GM11168 (cell line): ENCODE data around the gene KLHL25.

Source experiments
- in situ Hi-C: fragments of 300-500 bp; cut with MboI; formaldehyde crosslinking; loops from one replicate; pipeline ENCODE4 v1.12.0; 2022; ENCODE audit warnings: low sequenced_read_pairs; ENCODE audit not compliant: unreplicated experiment

Gene KLHL25, protein sequence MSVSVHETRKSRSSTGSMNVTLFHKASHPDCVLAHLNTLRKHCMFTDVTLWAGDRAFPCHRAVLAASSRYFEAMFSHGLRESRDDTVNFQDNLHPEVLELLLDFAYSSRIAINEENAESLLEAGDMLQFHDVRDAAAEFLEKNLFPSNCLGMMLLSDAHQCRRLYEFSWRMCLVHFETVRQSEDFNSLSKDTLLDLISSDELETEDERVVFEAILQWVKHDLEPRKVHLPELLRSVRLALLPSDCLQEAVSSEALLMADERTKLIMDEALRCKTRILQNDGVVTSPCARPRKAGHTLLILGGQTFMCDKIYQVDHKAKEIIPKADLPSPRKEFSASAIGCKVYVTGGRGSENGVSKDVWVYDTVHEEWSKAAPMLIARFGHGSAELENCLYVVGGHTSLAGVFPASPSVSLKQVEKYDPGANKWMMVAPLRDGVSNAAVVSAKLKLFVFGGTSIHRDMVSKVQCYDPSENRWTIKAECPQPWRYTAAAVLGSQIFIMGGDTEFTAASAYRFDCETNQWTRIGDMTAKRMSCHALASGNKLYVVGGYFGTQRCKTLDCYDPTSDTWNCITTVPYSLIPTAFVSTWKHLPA

DNA sequence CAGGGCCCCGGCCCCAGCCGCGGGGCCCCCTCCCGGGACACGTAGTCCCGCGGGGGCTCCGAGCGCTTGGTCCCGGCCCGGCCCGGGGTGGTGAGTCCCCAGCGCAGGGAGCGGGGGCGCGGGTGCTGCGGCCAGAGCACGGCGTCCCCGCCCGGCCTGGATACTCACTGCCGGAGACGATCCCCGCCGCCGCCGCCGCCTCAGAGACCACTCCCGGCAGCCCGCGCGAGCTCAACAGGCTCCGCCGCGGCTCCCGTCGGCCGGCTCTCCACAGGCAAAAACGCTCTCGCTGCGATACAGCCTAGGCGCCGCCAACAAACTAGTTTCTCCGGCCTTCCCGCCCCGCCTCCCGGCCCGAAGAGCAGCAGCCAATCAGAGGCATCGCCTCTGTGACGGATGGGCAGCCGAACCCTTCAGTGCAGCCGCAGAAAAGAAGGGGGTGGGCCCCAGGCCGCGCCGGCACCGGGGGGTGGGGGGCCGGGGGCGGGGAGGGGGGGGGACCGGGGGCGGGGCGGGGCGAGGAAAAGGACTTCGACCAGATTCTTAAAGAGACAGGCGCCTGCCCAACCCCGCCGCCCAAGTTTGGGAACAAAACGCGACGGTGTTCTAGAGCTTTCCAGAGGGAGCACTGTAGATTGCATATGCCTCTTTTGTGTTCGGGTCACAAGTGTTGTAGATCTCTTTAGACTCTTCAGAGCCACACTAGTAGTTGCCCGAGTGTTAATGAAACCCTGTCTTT lies at the start of gene KLHL25:
Gene KLHL25, minus strand, starts transcription at position 328 of the 739 bp plus-strand sequence. CDS start 25,115 bp downstream, outside the sequence.
- in situ Hi-C loops: no loop called here

DNA sequence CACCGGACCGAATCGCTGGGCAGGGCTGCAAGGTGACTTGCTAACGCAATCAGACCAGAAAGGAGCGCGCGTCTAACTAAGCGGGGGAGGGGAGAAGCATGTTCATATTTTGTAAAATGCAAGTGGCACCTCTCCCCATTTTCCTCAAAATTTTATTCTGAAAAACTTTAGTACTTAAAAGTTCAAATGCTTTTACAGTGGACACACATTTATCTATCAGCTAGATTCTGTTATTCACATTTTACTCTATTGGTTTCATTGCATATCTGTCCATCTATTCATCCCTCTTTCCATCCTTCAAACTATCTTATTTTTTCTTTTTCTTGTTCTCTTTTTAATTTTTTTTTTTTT lies 46.1 kb upstream of the KLHL25 start:
- in situ Hi-C loops: no loop called here

DNA sequence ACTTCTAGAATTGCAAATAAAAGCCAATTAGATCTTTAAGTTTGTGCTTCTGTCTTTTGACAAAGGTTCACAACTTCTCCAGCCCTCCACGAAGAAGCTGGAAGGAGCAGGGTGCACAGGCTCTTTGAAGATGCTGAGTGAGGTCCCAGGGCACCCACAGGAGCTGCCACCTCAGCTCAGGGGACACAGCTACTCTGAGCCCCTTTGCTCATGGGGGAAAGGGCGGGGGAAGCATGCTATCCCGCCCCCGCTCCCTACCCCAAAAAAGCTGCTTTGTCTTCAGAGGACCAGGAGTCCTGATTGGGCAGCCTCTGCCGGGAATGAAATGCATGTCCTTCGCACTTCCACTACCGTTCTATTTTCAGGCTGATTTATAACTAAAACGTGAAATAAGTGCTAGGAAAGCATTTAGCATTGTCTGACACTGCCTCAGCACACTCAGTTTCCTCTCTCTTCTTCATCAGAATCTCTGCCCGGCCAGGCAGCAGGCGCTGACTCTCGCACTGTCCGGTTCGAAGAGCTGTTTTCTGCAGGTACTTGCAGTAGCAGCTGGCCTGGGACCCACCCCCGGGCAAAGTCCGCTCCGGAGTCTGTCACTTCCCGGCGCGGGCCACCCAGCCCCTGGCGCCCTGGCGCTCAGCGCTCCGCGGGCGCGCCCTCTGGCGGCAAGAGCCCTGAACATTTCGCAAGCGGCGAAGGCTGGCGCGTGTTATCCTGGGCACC lies 45.5 kb upstream of the KLHL25 start:
- in situ Hi-C loops: no loop called here

DNA sequence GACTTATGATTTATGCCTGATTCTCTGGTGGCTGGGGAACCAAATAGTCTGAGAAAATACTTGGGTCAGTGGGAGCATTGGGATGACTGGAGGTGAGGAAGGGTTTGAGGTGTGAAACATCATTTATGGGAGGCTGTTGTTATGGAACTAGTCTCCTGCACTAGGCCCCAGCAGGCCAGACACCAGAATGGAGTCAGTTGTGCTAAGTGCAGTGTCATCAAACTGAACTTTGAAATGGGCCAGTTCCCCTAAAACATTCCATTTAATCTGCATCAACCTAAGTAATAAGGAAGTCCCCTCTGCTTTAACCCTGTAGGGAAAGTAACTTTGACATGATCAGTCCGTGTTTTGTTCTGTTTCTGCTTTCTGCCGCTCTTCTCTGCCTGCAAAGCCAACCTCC lies 44.9 kb upstream of the KLHL25 start:
- in situ Hi-C loops: loop anchor here (10.0 kb wide), 2 partner anchors 105 to 545 kb away; no protein-coding TSS in a partner anchor

DNA sequence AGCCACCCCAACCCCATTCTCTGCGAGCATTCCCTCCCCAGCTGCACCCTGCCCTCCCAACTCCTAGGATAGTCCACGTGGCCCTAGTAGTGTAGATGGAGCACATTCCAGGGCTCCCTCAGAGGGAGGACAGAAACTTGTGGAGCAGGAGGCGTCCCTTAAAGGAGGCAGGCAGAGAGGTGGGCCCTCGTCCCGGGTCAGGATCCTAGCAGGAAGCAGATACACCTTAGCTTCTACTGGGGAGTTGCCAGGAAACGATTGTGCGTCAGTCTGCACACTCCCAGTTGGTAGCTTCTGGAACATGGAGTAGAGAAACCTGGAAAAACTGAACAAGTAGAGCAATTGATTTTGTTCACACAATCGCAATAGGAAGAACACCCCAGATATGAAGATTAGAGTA lies 43.9 kb upstream of the KLHL25 start:
- in situ Hi-C loops: loop anchor here (10.0 kb wide), 2 partner anchors 104 to 544 kb away; no protein-coding TSS in a partner anchor

DNA sequence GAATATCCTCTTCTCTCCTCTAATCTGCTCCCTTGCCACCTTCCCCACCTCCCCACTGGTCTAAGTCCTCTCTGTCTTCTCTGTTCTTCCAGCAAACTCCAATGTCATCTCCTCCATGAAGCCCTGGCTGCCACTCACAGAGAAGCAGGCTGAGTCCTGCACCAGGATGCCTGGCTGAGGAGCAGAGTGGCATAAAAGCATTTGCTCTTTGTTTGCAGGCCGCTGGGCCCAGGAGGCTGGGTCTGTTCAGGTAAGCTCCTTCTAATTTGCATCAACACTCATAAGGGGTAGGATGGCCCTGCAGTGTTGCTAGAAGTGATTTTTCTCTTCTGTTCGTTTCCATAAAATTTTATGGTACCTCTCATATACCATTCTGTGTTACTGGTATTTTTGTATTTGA lies 43.2 kb upstream of the KLHL25 start:
- in situ Hi-C loops: loop anchor here (10.0 kb wide), 2 partner anchors 103 to 543 kb away; no protein-coding TSS in a partner anchor

DNA sequence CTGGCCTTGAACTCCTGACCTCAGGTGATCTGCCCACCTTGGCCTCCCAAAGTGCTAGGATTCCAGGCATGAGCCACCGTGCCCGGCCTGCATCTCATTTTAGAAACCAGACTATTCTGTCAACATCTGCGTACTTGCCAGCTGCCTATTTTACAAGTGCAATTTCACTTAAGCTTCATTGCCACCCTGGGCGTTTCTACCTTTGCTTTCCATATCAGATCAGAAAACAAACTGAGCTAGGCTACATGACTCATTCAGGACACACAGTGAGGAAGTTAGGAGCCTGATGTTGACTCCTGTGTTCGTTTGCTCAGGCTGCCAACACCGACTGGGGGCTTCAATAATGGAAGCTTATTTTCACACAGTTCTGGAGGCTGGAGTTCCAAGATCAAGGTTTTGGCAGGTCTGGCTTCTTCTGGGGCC lies 42.3 kb upstream of the KLHL25 start:
- in situ Hi-C loops: loop anchor here (10.0 kb wide), 2 partner anchors 102 to 542 kb away; no protein-coding TSS in a partner anchor

DNA sequence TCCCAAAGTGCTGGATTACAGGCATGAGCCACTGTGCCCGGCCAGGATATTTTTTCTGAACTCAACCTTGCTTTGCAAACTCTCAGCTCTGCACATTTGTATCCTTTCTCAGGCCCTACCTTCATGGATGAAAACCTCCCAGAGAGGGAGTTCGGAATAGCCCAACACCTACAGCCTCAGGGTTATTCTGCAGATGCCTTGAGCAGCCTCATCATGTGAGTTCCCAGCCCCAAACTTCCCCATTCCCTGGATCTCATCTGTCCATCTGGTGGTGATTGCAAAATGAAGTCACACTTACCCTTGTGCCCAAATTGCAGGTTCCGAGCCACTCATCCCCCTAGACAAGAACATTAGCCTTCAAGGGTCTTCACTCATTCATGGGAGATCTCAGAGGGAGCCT lies 39.9 kb upstream of the KLHL25 start:
- in situ Hi-C loops: loop anchor here (10.0 kb wide), 2 partner anchors 100 to 540 kb away; no protein-coding TSS in a partner anchor

DNA sequence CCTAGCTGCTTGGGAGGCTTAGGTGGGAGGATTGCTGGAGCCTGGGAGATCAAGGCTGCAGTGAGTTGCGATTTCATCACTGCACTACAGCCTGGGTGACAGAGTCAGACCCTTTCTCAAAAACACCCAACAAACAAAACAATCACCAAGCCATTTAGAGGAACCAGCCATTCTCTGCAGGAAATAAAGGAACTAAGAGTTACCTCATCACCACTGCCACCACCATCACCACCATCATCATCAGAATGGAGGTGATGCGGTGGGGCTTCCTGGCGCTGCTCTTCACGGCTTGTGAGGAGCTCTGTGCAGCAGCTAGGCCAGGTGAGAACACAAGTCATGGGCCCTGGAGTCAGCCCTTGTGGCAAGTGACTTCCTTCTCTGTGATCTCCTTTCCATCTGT lies 37.7 kb upstream of the KLHL25 start:
- in situ Hi-C loops: loop anchor here (10.0 kb wide), 2 partner anchors 98 to 538 kb away; no protein-coding TSS in a partner anchor

DNA sequence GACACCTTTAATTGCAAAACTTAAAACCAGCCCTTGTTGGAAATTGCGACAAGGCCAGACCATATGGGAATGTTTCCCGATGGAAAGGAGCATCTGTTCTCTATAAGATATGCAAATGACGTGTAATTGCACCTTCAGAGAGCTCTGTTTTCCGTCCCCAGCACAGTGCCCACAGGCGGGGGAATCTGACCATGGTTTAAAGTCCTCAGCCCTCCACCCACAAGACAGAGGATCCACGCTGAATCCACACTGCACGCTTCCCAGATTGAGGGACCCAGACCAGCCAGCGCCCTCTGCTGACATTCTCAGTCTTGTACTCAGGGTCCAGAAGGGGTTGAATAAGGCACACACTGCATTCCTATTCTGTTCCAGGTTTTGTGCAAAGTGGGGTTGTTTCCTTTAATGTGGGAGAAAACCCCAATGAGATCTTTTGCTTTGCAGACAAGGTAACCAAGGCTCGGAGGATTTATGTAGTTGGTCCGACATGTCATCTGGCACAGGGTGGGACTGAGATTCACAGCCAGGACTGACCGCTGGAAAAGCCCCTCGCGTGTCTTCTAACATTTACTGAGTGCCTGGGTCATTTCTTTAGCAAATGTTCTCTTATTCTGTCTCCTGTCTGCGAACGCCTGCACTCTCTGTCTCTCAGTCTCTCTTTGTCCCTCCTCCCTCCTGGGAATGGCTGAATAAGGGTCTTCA lies 36.8 kb upstream of the KLHL25 start:
- in situ Hi-C loops: loop anchor here (10.0 kb wide), 2 partner anchors 97 to 537 kb away; no protein-coding TSS in a partner anchor

DNA sequence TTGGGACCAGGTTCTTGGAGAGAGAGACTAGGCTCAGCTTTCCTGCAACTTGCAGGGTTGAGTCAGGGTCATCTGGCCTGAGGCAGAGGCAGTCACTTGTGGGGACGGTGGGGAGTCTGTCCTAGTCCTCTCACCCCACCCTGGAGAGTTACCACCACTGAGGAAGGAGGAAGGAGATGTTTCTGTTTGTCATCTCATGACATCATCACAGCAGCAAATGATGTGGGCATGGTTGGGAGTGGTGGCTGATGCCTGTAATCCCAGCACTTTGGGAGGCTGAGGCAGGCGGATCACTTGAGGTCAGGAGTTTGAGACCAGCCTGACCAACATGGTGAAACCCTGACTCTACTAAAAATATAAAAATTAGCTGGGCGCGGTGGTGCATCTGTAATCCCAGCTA lies 35.0 kb upstream of the KLHL25 start:
- in situ Hi-C loops: loop anchor here (10.0 kb wide), 2 partner anchors 95 to 535 kb away; no protein-coding TSS in a partner anchor

DNA sequence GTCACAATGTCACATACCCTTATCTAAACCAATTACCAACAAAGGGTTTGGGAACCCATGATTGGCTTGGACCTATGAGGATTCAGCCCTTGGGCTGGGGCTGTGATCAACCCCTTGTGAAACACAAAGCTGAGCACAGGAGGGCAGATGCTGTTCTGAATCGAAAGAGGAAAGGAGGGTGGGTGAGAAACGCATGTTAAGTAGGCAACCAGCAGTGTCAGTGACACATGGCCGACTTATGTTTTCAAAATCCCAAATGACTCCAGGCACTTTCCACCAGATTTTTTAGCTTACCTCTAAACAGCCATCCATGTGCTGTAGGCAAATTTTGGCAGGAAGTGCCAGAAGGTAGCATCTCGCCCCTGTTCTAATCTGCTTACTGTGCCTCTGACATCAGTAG lies 34.1 kb upstream of the KLHL25 start:
- in situ Hi-C loops: no loop called here

DNA sequence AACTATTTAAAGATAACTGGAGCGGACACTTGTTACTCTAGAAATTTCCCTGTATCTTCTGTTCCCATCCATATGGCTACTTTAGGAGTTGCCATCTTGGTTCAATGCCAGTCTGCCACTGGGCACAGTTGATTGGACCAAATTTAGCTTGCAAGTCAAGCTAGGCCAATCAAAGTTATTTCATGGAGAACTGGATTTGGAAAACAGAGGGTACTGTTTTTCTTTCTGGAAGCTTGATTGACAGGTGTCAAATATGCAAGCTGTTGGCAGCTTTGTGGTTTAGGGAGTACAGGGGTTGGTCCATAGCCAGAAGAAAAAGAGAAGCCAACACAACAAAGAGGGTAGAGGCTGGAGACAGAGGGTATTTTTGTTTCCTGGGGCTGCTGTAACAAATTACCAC lies 33.4 kb upstream of the KLHL25 start:
- in situ Hi-C loops: no loop called here

DNA sequence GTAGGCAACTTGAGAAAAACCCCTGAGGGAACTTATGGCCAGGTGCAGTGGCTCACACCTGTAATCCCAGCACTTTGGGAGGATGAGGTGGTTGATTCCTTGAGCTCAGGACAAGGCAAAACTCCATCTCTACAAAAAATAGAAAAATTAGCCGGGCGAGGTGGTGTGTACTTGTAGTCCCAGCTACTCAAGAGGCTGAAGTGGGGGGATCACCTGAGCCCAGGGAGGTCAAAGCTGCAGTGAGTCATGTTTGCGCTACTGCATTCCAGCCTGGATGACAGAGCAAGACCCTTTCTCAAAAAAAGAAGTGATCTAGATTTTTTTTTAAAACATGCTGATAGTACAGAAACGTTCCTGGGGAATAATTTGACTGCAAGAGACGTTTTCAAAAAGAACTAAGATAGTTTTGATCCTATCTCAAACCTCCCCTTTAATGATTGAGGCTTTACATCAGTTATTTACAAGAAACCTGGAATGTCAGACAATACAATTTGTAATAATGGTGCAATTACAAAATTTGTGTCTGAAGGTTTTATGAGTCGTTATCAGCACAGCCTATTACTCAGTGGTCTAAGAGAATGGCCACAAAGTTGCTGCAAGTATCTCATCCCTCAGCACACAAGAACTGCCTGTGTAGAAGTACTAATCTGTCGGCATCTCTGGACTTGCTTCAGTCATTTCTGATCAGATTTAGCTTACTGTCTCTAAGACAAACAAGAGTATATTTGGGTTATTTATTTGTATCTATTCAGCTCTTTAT lies 32.2 kb upstream of the KLHL25 start:
- in situ Hi-C loops: no loop called here

DNA sequence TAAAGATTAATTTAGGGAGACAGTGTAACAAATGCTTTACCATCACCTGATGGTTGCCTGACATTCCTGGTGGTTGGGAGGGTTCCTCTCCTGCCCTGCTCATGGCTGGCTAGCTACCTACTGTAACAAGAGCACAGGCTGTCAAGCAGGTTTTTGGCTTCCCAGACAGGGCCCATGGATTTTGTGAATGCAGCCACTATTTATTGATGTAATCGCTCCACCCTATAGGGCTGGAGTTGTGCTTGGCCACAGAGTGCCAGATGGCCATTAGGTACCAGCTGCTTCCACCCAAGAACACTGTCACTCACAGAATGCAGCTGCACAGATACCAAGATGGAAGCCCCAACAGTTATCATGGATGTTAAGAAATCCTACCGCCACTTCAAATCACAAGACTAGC lies 31.0 kb upstream of the KLHL25 start:
- in situ Hi-C loops: no loop called here

DNA sequence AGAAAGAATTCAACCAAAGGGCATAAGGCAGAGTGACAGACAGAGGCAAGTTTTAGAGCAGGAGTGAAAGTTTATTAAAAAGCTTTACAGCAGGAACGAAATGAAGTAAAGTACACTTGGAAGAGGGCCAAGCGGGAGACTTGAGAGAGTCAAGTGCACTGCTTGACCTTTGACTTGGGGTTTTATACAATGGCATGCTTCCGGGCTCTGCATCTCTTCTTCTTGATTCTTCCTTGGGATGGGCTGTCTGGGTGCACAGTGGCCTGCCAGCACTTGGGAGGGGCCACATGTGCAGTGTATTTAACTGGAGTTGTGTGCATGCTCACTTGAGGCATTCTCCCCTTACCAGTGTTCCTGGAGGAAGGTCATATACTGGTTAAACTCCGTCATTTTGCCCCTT lies 30.4 kb upstream of the KLHL25 start:
- in situ Hi-C loops: no loop called here

DNA sequence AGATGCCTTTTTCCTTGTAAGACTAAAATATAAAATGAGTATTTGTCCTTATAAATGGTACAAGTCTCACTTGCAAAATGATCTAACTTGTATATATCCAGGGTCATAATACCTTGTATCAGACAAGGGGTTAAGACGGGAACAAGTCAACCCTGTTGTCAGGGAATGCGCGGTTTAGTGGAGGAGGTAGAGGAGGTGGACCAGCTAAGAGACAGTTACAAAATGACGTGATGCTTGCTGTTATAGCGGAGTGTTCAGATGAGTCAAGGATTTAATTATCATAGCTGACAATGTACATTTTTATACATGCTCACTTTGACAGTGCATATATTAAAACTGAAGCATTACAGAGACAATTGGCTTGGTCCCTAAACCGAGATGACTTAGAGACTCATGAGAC lies 26.8 kb upstream of the KLHL25 start:
- in situ Hi-C loops: no loop called here

DNA sequence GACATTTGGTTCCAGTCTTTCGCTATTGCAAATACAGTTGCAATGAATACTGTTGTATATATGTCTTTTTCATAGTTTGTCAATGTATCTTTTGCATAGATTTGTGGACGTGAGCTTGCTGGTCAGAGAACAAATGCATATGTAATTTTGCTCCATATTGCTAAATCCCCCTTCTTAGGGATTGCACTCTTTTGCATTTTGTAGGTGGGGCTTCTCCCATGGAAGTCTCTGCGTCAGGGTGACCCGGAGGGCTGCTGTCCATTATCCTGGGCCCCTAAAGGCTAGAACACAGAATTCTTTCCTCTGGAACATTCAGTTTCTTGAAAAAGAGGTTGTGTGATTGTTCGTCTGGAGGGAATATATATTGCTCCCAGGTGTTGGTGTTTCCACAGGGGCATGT lies 25.2 kb upstream of the KLHL25 start:
- in situ Hi-C loops: no loop called here

DNA sequence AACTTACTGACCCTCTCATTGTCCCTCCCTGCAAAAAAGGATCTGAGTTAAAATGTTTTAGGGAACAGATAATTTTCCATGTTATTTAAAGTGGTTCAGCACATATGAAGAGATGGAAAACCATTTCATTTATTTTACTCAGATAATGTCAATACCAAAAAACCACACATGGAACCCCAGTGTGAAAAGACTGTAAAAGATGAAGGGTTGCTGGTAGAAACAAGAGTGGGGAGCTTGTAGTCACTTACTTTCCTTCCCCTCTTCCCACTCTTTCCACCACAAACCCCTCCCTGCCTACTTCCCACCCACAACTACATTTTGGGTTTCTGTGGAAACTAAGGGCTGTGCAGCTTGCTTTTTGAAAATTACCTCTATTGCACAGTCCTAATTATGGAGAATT lies 18.5 kb upstream of the KLHL25 start:
- in situ Hi-C loops: no loop called here
